GM12874 (cell line): ENCODE results near the gene GTF2H3.

Source experiments
- TF ChIP-seq, protein P1 (sequence below): IDR thresholded peaks from 2 replicates; pipeline ENCODE4 v1.5.1; 2011; ENCODE audit warnings: low read depth, mild to moderate bottlenecking, control low read depth, low read length, moderate library complexity; ENCODE audit not compliant: insufficient read depth

The GTF2H3 gene

DNA sequence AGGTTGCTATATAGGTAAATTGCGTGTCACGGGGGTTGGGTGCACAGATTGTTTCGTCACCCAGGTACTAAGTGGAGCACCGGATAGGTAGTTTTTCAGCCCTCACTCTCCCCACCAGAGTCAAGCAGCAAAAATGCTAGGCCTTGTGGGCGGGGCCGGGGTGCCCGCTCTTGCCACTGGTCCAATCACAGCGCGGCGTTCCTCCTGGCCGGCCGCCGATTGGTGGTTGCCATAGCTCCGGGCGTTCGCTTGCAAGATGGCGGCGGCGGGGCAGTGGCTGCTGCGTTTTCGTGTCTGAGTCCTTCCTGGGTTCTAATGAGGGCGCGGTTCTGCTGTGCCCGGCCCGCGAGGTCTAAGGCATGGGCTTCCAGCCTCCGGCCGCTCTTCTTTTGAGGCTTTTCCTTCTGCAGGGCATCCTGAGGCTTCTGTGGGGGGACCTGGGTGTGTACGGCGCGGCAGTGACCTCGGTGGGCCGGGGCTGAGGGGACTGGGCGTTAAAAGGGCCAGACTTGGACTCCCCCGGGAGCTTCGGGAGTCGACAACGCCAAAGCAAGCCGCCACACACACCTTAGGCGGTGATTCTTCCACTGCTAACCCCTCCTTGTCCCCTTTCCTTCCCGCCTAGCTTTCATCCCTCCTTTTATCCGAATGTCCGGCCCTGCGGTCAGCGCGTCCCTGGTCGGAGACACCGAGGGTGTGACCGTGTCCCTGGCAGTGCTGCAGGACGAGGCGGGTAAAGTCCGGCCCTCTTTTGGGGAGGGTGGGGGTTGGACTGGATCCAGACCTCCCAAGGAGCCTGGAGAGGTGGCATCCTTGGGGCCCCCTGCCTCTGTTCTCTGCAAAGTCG lies 37.5 kb downstream of the GTF2H3 start, which contains the start of gene TCTN2:
Gene TCTN2 (plus strand): TSS at position 232 of the 847 bp plus-strand sequence. CDS start 128 bp downstream, at position 360.
- TF ChIP-seq, protein P1, sequence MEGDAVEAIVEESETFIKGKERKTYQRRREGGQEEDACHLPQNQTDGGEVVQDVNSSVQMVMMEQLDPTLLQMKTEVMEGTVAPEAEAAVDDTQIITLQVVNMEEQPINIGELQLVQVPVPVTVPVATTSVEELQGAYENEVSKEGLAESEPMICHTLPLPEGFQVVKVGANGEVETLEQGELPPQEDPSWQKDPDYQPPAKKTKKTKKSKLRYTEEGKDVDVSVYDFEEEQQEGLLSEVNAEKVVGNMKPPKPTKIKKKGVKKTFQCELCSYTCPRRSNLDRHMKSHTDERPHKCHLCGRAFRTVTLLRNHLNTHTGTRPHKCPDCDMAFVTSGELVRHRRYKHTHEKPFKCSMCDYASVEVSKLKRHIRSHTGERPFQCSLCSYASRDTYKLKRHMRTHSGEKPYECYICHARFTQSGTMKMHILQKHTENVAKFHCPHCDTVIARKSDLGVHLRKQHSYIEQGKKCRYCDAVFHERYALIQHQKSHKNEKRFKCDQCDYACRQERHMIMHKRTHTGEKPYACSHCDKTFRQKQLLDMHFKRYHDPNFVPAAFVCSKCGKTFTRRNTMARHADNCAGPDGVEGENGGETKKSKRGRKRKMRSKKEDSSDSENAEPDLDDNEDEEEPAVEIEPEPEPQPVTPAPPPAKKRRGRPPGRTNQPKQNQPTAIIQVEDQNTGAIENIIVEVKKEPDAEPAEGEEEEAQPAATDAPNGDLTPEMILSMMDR: no peak

GRCh38 chr12:123671876-123672275 lies 38.2 kb downstream of the GTF2H3 start:
- TF ChIP-seq, protein P1: no peak

GRCh38 chr12:123675436-123675835 lies 41.8 kb downstream of the GTF2H3 start:
- TF ChIP-seq, protein P1: no peak

DNA sequence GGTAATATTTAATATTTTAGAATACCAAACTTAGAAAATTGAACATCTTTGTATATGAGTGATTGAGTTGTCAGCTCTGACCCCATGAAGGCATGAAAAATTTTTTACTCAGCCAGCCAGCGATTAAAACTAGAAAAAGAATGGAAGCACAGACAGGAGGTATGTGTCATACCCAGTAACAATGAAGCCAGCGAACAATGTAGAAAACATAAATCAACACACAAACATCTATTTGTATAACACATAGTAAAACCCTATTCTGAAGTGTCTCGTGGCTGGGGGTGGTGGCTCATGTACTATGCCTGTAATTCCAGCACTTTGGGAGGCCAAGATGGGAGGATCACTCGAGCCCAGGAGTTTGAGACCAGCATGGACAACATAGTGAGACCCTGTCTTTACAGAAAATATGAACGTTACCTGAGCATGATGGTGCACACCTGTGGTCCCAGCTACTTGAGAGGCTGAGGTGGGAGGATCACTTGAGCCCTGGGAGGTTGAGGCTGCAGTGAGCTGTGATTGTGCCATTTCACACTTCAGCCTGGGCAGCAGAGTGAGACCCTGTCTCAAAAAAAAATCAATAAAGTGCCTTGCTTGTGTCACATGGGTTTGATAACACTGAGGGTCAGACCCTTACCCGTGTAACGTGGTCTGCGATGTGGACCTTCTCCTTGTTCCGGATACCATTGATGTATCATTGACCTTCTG lies 43.1 kb downstream of the GTF2H3 start:
- TF ChIP-seq, protein P1: no peak

DNA sequence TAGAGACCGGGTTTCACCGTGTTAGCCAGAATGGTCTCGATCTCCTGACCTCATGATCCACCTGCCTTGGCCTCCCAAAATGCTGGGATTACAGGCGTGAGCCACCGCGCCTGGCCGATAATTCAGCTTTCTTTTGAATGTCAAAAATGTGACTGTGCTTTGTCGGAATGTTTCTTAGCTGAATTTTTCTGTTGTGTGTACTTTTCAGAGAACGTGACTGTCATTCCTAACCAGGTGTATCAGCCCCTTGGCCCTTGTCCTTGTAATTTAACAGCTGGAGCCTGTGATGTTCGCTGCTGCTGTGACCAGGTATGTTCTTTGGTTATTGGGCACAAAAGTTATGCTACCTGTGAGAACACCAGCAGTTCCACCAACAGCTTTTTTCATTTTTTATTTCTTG lies 45.4 kb downstream of the GTF2H3 start:
- TF ChIP-seq, protein P1: no peak

DNA sequence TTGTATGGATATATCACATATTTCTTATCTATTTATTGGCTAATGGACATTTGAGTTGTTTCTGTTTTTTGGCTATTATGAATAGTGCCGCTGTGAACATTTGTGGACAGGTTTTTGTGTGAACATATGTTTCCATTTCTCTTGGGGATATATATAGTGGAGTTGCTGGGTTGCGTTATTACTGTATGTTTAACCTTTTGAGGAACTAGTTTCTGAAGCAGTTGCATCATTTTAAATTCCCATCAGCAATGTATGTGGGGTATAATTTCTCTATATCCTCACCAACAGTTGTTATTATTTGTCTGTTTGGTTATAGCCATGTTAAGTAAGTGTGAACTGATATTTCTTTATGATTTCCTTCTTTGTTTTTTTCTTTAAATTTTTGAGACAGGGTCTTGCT lies 48.0 kb downstream of the GTF2H3 start:
- TF ChIP-seq, protein P1: no peak

DNA sequence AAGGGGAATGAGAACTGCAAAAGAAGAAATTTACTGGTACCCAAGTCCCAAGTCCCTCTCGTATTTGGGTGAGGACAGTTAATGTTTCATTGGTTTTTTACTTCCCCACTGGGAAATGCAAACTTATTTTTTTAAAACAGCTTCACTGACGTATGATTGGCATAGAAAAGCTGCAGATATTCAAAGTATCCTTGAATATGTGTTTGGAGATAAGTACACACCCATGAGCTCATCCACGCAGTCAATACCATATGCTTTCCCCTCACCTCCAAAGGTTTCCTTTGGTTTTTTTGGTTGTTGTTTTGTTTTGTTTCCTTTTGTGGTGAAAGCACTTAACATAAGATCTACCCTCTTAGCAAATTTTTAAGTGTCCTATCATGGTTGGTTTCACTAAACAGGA lies 50.3 kb downstream of the GTF2H3 start:
- TF ChIP-seq, protein P1: no peak
